SH-SY5Y (cell line): Measurements from ENCODE around the gene TSPEAR.

Experiments used
- GATA2 ChIP-seq: IDR thresholded peaks from 2 replicates; pipeline ENCODE4 v1.6.1; 2011; ENCODE audit warnings: mild to moderate bottlenecking, low read depth, low read length
- GATA3 ChIP-seq: IDR thresholded peaks from 2 replicates; pipeline ENCODE4 v1.6.1; 2011; ENCODE audit warnings: low read depth, mild to moderate bottlenecking, low read length, moderate library complexity

The TSPEAR gene

GRCh38 chr21:44750675-44751025 lies 39.3 kb upstream of the TSPEAR start:
- TF ChIP-seq GATA2 (no peak), GATA3 (no peak)

- TF ChIP-seq GATA2: no peak
These were observed 38.6 kb upstream of the TSPEAR start for GRCh38 chr21:44749759-44750674.

- TF ChIP-seq GATA2 (no peak), GATA3 (no peak)
These were observed 37.9 kb upstream of the TSPEAR start for GRCh38 chr21:44749116-44749758.

- no peak for TF ChIP-seq GATA2
- no peak for TF ChIP-seq GATA3
These were observed 37.2 kb upstream of the TSPEAR start for GRCh38 chr21:44748621-44749020.

- TF ChIP-seq GATA3: no peak
- no peak for TF ChIP-seq GATA2
These were observed 31.2 kb upstream of the TSPEAR start for GRCh38 chr21:44742418-44743153.

- TF ChIP-seq GATA3 (no peak), GATA2 (no peak)
These were observed 30.5 kb upstream of the TSPEAR start for GRCh38 chr21:44741921-44742320.

- TF ChIP-seq GATA3 (no peak), GATA2 (no peak)
These were observed 29.4 kb upstream of the TSPEAR start for GRCh38 chr21:44740742-44741141.

- TF ChIP-seq GATA2: no peak
- no peak for TF ChIP-seq GATA3
These were observed 27.9 kb upstream of the TSPEAR start for GRCh38 chr21:44739316-44739715.

- no peak for TF ChIP-seq GATA2
- TF ChIP-seq GATA3: no peak
These were observed 27.2 kb upstream of the TSPEAR start for GRCh38 chr21:44738621-44739020.

GRCh38 chr21:44737706-44738354 lies 26.5 kb upstream of the TSPEAR start:
- no peak for TF ChIP-seq GATA2
- no peak for TF ChIP-seq GATA3

- TF ChIP-seq GATA2: no peak
- TF ChIP-seq GATA3: no peak
These were observed 25.1 kb upstream of the TSPEAR start for GRCh38 chr21:44736291-44737004.

- TF ChIP-seq GATA3: no peak
These were observed 24.4 kb upstream of the TSPEAR start for GRCh38 chr21:44735821-44736220.

- TF ChIP-seq GATA2 (no peak), GATA3 (no peak)
These were observed 23.5 kb upstream of the TSPEAR start for GRCh38 chr21:44734841-44735240.
